ENCODE results near the gene PHLDB3. TPM values are rescaled to one million over a fixed set of nuclear protein-coding genes. Genes with fewer than 3 reads are reported as not detected.
"Not testable (repeated sequence)": the region's sequence is repeated elsewhere in the genome, so short reads cannot be mapped to it uniquely, and the experiment has no call there.

The PHLDB3 gene
- total RNA-seq, 2 donors from 2014 or later = 43.5 to 54.5 TPM

DNA sequence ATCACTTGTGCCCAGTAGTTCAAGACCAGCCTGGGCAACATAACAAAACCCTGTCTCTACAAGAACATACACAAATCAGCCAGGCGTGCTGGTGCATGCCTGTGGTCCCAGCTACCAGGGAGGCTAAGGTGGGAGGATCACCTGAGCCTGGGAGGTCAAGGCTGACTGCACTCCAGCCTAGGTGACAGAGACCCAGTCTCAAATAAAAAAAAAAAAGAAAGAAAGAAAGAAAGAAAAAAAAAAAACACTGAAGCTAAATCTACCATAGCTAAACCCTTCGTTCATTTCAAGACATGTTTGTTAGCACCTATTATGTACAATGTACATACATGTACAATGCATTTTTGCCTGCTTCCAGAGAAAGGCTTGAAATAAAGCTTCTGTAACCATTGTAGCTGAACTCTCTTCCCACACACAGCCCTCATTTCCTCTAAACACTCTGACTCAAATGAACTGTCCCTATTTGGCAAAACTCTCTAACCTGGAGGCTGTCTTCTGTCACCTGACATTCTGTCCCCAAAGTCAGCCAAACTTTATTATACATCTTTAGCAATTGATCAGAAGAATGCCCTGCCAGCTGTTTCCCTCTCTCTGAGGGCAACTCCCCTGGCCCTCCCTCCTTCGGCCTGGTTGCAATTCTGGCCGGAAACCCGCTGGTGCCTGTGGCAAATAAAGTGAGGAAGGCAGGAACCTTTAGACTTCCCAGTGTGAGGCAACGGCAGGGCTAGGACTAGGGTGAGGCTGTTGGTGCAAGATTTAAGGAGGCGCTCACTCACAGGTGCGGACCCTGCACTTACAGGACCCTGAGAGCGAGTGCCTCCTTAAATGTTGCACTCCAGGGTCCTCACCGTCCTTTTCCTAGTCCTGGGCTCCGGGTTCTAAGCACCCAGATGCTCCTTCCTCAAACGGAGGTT lies 20.6 kb upstream of the PHLDB3 start:
- intact Hi-C loops (cut with DNase I) = no loop called here

DNA sequence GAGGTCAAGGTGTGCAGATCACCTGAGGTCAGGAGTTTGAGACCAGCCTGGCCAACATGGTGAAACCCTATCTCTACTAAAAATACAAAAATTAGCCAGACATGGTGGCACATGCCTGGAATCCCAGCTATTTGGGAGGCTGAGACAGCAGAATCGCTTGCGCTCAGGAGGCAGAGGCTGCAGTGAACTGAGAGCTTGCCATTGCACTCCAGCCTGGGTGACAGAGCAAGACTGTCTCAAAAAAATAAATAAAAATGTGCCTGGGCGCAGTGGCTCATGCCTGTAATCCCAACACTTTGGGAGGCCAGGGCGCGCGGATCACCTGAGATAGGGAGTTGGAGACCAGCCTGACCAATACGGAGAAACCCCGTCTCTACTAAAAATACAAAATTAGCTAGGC lies 19.1 kb upstream of the PHLDB3 start:
- H3K9me3 ChIP-seq; intact Hi-C loops (cut with DNase I); H3K36me3 ChIP-seq; H3K4me3 ChIP-seq; H3K27me3 ChIP-seq (replicated peaks; ENCODE audit: insufficient read depth); DNase-seq (ENCODE audit: low spot score); H3K4me1 ChIP-seq (replicated peaks): not testable (repeated sequence)
- WGBS = 94% methylated on average over 8 of the region's 8 CpGs
- peak overlapping the region; percentile 69 to 80 for H3K27ac ChIP-seq

More for the DNA sequence above, 20.6 kb upstream of the PHLDB3 start:
- H3K4me3 ChIP-seq = peak overlapping the region; percentile 75 to 91
- TF ChIP-seq, protein P1, sequence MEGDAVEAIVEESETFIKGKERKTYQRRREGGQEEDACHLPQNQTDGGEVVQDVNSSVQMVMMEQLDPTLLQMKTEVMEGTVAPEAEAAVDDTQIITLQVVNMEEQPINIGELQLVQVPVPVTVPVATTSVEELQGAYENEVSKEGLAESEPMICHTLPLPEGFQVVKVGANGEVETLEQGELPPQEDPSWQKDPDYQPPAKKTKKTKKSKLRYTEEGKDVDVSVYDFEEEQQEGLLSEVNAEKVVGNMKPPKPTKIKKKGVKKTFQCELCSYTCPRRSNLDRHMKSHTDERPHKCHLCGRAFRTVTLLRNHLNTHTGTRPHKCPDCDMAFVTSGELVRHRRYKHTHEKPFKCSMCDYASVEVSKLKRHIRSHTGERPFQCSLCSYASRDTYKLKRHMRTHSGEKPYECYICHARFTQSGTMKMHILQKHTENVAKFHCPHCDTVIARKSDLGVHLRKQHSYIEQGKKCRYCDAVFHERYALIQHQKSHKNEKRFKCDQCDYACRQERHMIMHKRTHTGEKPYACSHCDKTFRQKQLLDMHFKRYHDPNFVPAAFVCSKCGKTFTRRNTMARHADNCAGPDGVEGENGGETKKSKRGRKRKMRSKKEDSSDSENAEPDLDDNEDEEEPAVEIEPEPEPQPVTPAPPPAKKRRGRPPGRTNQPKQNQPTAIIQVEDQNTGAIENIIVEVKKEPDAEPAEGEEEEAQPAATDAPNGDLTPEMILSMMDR (IDR thresholded peaks at IDR 0.05) = no peak
- TF ChIP-seq POLR2A (IDR thresholded peaks at IDR 0.05) (peak; percentile 68), POLR2AphosphoS5 (IDR thresholded peaks at IDR 0.05) (peak; percentile 71)
- peaks cover 4% of the 10 kb centered on the region for H3K4me1 ChIP-seq (replicated peaks)
- H3K27me3 ChIP-seq (replicated peaks; ENCODE audit: insufficient read depth) = no peaks in the 10 kb centered on the region
- peak; percentile 66 for DNase-seq (ENCODE audit: low spot score)
- peak overlapping the region; percentile 85 to 90 for H3K27ac ChIP-seq
- WGBS = 13% methylated on average over 12 of the region's 12 CpGs
- no peaks in the 10 kb centered on the region for H3K9me3 ChIP-seq
- no peaks in the 10 kb centered on the region for H3K36me3 ChIP-seq

DNA sequence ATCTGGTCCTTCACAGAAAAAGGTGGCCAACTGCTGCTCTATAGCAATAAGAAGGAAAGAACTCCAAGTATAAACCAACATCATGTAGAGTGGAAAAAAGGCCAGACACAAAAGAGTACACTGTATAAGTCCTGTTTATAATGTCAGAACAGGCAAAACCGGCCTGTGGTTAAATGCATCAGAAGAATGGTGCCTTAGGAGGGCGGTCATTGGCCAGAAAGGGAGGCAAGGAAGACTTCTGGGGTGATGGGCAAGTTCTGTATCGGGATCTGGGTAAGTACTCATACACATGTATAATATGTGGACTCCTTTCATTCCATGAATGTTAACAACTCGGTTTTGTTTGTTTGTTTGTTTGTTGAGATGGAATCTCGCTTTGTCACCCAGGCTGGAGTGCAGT lies 18.4 kb upstream of the PHLDB3 start:
- peak; percentile 65 for DNase-seq (ENCODE audit: low spot score)
- Histone ChIP-seq H3K4me3 (no peak overlapping the region), H3K27me3 (replicated peaks; ENCODE audit: insufficient read depth) (no peaks in the 10 kb centered on the region), H3K27ac (peak overlapping the region; percentile 69 to 80), H3K36me3 (no peaks in the 10 kb centered on the region), H3K4me1 (replicated peaks) (peaks cover 4% of the 10 kb centered on the region), H3K9me3 (no peaks in the 10 kb centered on the region)
- 64% methylated on average over 5 of the region's 5 CpGs for WGBS
- intact Hi-C loops (cut with DNase I) = no loop called here
- TF ChIP-seq, protein P1 (IDR thresholded peaks at IDR 0.05) = no peak
- TF ChIP-seq POLR2AphosphoS5 (IDR thresholded peaks at IDR 0.05) (peak; percentile 89), POLR2A (IDR thresholded peaks at IDR 0.05) (no peak)

DNA sequence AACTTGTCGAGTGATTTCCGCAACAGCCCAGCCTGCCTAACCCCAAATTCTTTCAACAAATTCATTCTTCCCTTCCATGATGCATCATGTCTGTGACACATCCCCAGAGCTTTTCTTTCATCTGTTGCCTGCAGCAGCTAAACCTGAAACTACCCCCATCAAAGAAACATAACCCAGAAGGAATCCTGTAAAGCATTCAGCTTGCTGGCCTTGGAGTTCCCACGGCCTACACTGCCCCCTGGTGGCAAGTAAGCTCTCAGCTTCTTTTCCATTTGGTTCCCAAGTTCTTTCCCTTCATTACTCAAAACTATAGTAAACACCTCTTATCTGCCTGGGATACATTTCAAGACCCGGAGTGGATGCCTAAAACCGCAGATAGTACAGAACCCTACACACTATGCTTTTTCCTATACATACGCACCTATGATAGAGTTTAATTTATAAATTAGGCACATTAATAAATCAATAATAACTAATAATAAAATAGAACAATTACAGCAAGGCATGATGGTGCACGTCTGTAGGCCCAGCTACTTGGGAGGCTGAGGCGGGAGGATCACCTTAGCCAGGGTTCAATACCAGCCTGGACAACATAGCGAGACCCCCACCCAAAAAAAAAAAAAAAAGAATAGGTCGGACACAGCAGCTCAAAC lies 15.0 kb upstream of the PHLDB3 start:
- 47% methylated on average over 10 of the region's 10 CpGs for WGBS
- no peak overlapping the region for H3K27ac ChIP-seq
- no peaks in the 10 kb centered on the region for H3K4me1 ChIP-seq (replicated peaks)
- H3K36me3 ChIP-seq = no peaks in the 10 kb centered on the region
- H3K27me3 ChIP-seq (replicated peaks; ENCODE audit: insufficient read depth) = no peaks in the 10 kb centered on the region
- peak; percentile 72 for TF ChIP-seq POLR2AphosphoS5 (IDR thresholded peaks at IDR 0.05)
- no peak for TF ChIP-seq POLR2A (IDR thresholded peaks at IDR 0.05)
- TF ChIP-seq, protein P1 (IDR thresholded peaks at IDR 0.05) = peak; percentile 75 to 96 (median 91)
- DNase-seq (ENCODE audit: low spot score) = peak; percentile 73
- H3K4me3 ChIP-seq = no peak overlapping the region
- intact Hi-C loops (cut with DNase I) = loop anchor here (1.0 kb wide), 1 partner anchor 72 kb away; no protein-coding TSS in a partner anchor
- no peaks in the 10 kb centered on the region for H3K9me3 ChIP-seq

DNA sequence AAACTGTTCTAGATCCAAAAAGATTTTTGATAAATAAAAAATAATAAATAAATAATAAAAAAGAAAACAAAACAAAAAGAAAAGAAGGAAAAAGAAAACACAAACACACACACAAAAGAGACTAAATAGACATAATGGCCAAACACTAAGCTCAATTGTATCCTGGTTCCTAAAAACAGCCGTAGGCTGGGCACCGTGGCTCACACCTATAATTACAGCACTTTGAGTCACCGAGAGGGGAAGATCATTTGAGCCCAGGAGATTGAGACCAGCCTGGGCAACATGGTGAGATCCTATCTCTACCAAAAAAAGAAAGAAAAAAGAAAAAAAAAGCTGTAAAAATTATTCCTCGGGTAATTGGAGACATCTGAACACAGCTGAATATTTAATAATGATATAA lies 13.5 kb upstream of the PHLDB3 start:
- Histone ChIP-seq H3K9me3 (no peaks in the 10 kb centered on the region), H3K27me3 (replicated peaks; ENCODE audit: insufficient read depth) (no peaks in the 10 kb centered on the region), H3K27ac (no peak overlapping the region), H3K4me1 (replicated peaks) (no peaks in the 10 kb centered on the region), H3K4me3 (no peak overlapping the region), H3K36me3 (no peaks in the 10 kb centered on the region)
- TF ChIP-seq POLR2AphosphoS5 (IDR thresholded peaks at IDR 0.05) = no peak
- TF ChIP-seq, protein P1 (IDR thresholded peaks at IDR 0.05) = no peak
- TF ChIP-seq POLR2A (IDR thresholded peaks at IDR 0.05) = no peak
- intact Hi-C loops (cut with DNase I) = no loop called here
- no peak for DNase-seq (ENCODE audit: low spot score)
- 58% methylated on average over 4 of the region's 4 CpGs for WGBS

DNA sequence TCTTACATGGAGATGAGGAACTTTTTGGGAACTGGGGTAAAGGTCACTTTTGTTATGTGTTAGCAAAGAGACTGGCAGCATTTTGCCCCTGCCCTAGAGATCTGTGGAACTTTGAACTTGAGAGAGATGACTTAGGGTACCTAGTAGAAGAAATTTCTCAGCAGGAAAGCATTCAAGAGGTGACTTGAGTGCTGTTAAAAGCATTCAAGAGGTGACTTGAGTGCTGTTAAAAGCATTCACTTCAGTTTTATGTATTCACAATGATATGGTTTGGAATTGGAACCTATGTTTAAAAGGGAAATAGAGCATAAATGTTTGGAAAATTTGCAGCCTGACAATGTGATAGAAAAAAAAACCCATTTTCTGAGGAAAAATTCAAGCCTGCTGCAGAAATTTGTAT lies 7.9 kb upstream of the PHLDB3 start:
- DNase-seq (ENCODE audit: low spot score); H3K4me1 ChIP-seq (replicated peaks); H3K9me3 ChIP-seq; H3K27ac ChIP-seq; intact Hi-C loops (cut with DNase I); H3K4me3 ChIP-seq; H3K36me3 ChIP-seq; H3K27me3 ChIP-seq (replicated peaks; ENCODE audit: insufficient read depth): not testable (repeated sequence)
